ENCODE data around the gene TSHZ2.
"Not testable (repeated sequence)": the region's sequence is repeated elsewhere in the genome, so short reads cannot be mapped to it uniquely, and the experiment has no call there.

The TSHZ2 gene

GRCh38 chr20:53530440-53530839 lies 558.3 kb downstream of the TSHZ2 start:
- no peak for DNase-seq

- not testable (repeated sequence) for DNase-seq
Observed at GRCh38 chr20:53532654-53533312, 560.6 kb downstream of the TSHZ2 start.

GRCh38 chr20:53533500-53533899 lies 561.3 kb downstream of the TSHZ2 start:
- DNase-seq, result no peak

GRCh38 chr20:53534037-53534436 lies 561.9 kb downstream of the TSHZ2 start:
- no peak for DNase-seq

- DNase-seq, result no peak
Observed at GRCh38 chr20:53535878-53536277, 563.7 kb downstream of the TSHZ2 start.

GRCh38 chr20:53536382-53536781 lies 564.2 kb downstream of the TSHZ2 start:
- not testable (repeated sequence) for DNase-seq

GRCh38 chr20:53539516-53539915 lies 567.4 kb downstream of the TSHZ2 start:
- DNase-seq, result no peak
